Breast epithelium (tissue), 4 donors: ENCODE results near the gene PTOV1. TPM values are rescaled to one million over a fixed set of nuclear protein-coding genes. Genes with fewer than 3 reads are reported as not detected.
A peak's percentile ranks its signal among the peaks of the same experiment; 100 is the strongest.

Experiments
- DNase-seq, 2 donors: peaks; one replicate each; pipeline ENCODE4 v3.0.0-alpha.2; 2019; ENCODE audit warnings: low spot score in 2 of 2
- H3K27ac ChIP-seq, 2 donors: fragments of 200-600 bp; sonication (generic) in 1 of 2; one replicate each; pipeline ENCODE4 v1.5.1; 2016 to 2019; ENCODE audit warnings: mild to moderate bottlenecking in 1 of 2
- H3K27me3 ChIP-seq, 2 donors: fragments of 200-600 bp; sonication (generic) in 1 of 2; one replicate each; pipeline versions ENCODE4 v1.5.1 to v1.6.0; 2017 to 2019; ENCODE audit warnings: control low read depth in 1 of 2, mild to moderate bottlenecking in 1 of 2
- H3K36me3 ChIP-seq: fragments of 200-600 bp; one replicate; pipeline ENCODE4 v1.5.1; 2019
- H3K4me1 ChIP-seq, 2 donors: fragments of 200-600 bp; sonication (generic); one replicate each; pipeline ENCODE4 v1.5.1; 2016 to 2019; ENCODE audit warnings: control low read depth in 1 of 2
- H3K4me3 ChIP-seq, 3 donors: fragments of 200-600 bp; sonication (generic); 1 replicate in 2 of 3; 2 replicates in 1 of 3; pipeline ENCODE4 v1.5.1; 2016 to 2019; ENCODE audit warnings: mild to moderate bottlenecking in 3 of 3, moderate library complexity in 2 of 3
- H3K9me3 ChIP-seq, 2 donors: fragments of 200-600 bp; sonication (generic) in 1 of 2; one replicate each; pipeline ENCODE4 v1.5.1; 2016 to 2019; ENCODE audit warnings: control low read depth in 1 of 2
- CTCF ChIP-seq, 3 donors: fragments of 450-650 bp; IDR thresholded peaks; one replicate each; pipeline ENCODE4 v1.5.1; 2016 to 2017; ENCODE audit warnings: antibody characterized with exemption in 3 of 3, mild to moderate bottlenecking in 3 of 3, moderate library complexity in 3 of 3
- POLR2A ChIP-seq: fragments of 450-650 bp; IDR thresholded peaks from one replicate; pipeline ENCODE4 v1.6.1; 2016; ENCODE audit warnings: antibody characterized with exemption, mild to moderate bottlenecking, moderate library complexity
- POLR2AphosphoS5 ChIP-seq, 3 donors: sonication (generic); formaldehyde crosslinking; IDR thresholded peaks; one replicate each; pipeline ENCODE4 v1.6.1; 2017; ENCODE audit warnings: antibody characterized with exemption in 3 of 3
- intact Hi-C: fragments of 100-400 bp; cut with DNase I; formaldehyde crosslinking; loops from one replicate; pipeline ENCODE4 v1.15.1; 2023; ENCODE audit warnings: low total_unique reads
- total RNA-seq, 3 donors: library from RNA; depleted of rRNA; stranded (reverse); fragments of >200 nt; gene quantifications; one replicate each; pipeline ENCODE4 v1.1.0, GENCODE V29; 2016

The PTOV1 gene
- total RNA-seq, 3 donors from 2014 or later: 45.1 to 95.0 (median 90.3) TPM

GRCh38 chr19:49877020-49877878, 26.3 kb downstream of the PTOV1 start, which contains the start of the genes AKT1S1 and TBC1D17:
Gene AKT1S1, minus strand, starts transcription at chr19:49877355. Its CDS starts 4,060 bp downstream, at chr19:49873295.
Gene TBC1D17, plus strand, starts transcription at chr19:49877702. Its CDS starts 22 bp downstream, at chr19:49877724.
- intact Hi-C loops: no loop called here
- H3K27ac ChIP-seq: peak within 1 kb of the TSS; percentile 99 to 100

GRCh38 chr19:49877879-49878743, 27.2 kb downstream of the PTOV1 start:
- TF ChIP-seq CTCF (IDR thresholded peaks at IDR 0.05): no peak
- no peak for TF ChIP-seq POLR2A
- no peak for TF ChIP-seq POLR2AphosphoS5 (IDR thresholded peaks at IDR 0.05)
- Histone ChIP-seq H3K36me3 (no peaks in the 10 kb centered on the region), H3K4me1 (peaks cover 4 to 7% of the 10 kb centered on the region in 2 donors), H3K27me3 (no peaks in the 10 kb centered on the region), H3K9me3 (peaks cover 0 to 5% of the 10 kb centered on the region in 2 donors), H3K27ac (peak overlapping the region; percentile 99 to 100), H3K4me3 (peak overlapping the region; percentile 82 to 92 (median 88))
- intact Hi-C loops: no loop called here
- peak; percentile 97 to 98 for DNase-seq

More at GRCh38 chr19:49877020-49877878, 26.3 kb downstream of the PTOV1 start, which contains the start of the genes AKT1S1 and TBC1D17:
- peaks cover 4 to 7% of the 10 kb centered on the region in 2 donors for H3K4me1 ChIP-seq
- H3K9me3 ChIP-seq: no peaks in the 10 kb centered on the region
- TF ChIP-seq POLR2AphosphoS5 (IDR thresholded peaks at IDR 0.05) (peak; percentile 94 to 99 (median 98)), POLR2A (peak; percentile 96), CTCF (IDR thresholded peaks at IDR 0.05) (peak in 2 of 3 donors; percentile 10 to 17)
- peak; percentile 99 to 100 for DNase-seq
- no peaks in the 10 kb centered on the region for H3K27me3 ChIP-seq
- H3K4me3 ChIP-seq: peak within 1 kb of the TSS; percentile 82 to 92 (median 88)
- H3K36me3 ChIP-seq: no peaks in the 10 kb centered on the region

- intact Hi-C loops: no loop called here
- Histone ChIP-seq H3K9me3 (peaks cover 0 to 6% of the 10 kb centered on the region in 2 donors), H3K4me3 (peak overlapping the region; percentile 82 to 92 (median 88)), H3K4me1 (peaks cover 4 to 7% of the 10 kb centered on the region in 2 donors), H3K27ac (peak overlapping the region; percentile 99 to 100), H3K27me3 (no peaks in the 10 kb centered on the region), H3K36me3 (peaks cover 1% of the 10 kb centered on the region)
- TF ChIP-seq POLR2AphosphoS5 (IDR thresholded peaks at IDR 0.05): no peak
- no peak for TF ChIP-seq POLR2A
- no peak for DNase-seq
Observed at GRCh38 chr19:49878744-49879070, 27.7 kb downstream of the PTOV1 start.

GRCh38 chr19:49879243-49879963, 28.4 kb downstream of the PTOV1 start:
- no peak overlapping the region for H3K4me3 ChIP-seq
- no peak for TF ChIP-seq POLR2AphosphoS5 (IDR thresholded peaks at IDR 0.05)
- no peak for TF ChIP-seq POLR2A
- no peak for TF ChIP-seq CTCF (IDR thresholded peaks at IDR 0.05)
- intact Hi-C loops: no loop called here
- peaks cover 4 to 7% of the 10 kb centered on the region in 2 donors for H3K4me1 ChIP-seq
- H3K27me3 ChIP-seq: no peaks in the 10 kb centered on the region
- H3K36me3 ChIP-seq: peaks cover 8% of the 10 kb centered on the region
- peaks cover 0 to 6% of the 10 kb centered on the region in 2 donors for H3K9me3 ChIP-seq
- no peak for DNase-seq
- no peak overlapping the region for H3K27ac ChIP-seq
